ENCODE data around the gene YIF1B.

DNA sequence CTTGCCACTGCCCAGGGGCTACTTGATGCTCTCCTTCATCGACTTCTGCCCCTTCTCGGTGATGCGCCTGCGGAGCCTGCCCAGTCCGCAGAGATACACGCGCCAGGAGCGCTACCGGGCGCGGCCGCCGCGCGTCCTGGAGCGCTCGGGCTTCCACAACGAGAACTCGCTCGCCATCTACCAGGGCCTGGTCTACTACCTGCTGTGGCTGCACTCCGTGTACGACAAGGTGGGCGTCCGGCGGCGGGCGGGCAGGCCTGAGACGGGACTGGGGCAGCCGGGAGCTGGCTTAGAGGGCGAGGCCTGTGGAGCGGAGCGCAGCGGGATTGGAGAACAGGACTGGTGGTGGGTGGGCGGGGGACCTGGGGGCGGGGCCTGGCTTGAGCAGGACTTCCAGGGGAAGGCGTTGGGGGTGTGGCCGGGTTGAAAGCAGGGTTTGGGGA lies 45.9 kb upstream of the YIF1B start:
- TF ChIP-seq GTF3C2 (IDR thresholded peaks at IDR 0.05; ENCODE audit: borderline replicate concordance, extremely low read depth, insufficient read length): no peak
- TF ChIP-seq ZBTB43 (CRISPR knock-in tag; IDR thresholded peaks at IDR 0.05): no peak
- no peak for TF ChIP-seq JUNB (CRISPR knock-in tag; conservative IDR thresholded peaks at IDR 0.05)
- TF ChIP-seq FOXA1 (IDR thresholded peaks at IDR 0.05; ENCODE audit: borderline replicate concordance): no peak
- TF ChIP-seq EZH2 (IDR thresholded peaks at IDR 0.05; ENCODE audit: borderline replicate concordance, low read depth, low read length): no peak
- TF ChIP-seq HDAC6 (IDR thresholded peaks at IDR 0.05; ENCODE audit: low read depth, low read length): no peak; the same call in 1 of the 2 replicates
- TF ChIP-seq FOS (IDR thresholded peaks at IDR 0.05; ENCODE audit: extremely low read depth, insufficient read length): no peak
- TF ChIP-seq ZNF766 (CRISPR knock-in tag; conservative IDR thresholded peaks at IDR 0.05): no peak
- TF ChIP-seq THRA (IDR thresholded peaks at IDR 0.05): no peak
- no peak for TF ChIP-seq FOSL1 (tag; conservative IDR thresholded peaks at IDR 0.05)
- TF ChIP-seq CTCF (IDR thresholded peaks at IDR 0.05 in 2 of 3, conservative IDR thresholded peaks at IDR 0.05 in 1 of 3; ENCODE audit: insufficient read depth in 2 of 3, low read depth in 1 of 3, low read length in 3 of 3): peak; percentile 3 to 54 (median 34); a peak in 2 of 6 replicates
- TF ChIP-seq ZFX (CRISPR knock-in tag; IDR thresholded peaks at IDR 0.05): peak; percentile 45

All from K562 (cell line).